Measurements from ENCODE around the gene EPHB3.

Gene EPHB3

GRCh38 chr3:184596233-184596632 is 34.6 kb downstream of the EPHB3 start:
- Histone ChIP-seq H3K4me1 (ENCODE audit: insufficient read depth, low read length) (peaks cover 30% of the 10 kb centered on the region), H3K4me3 (ENCODE audit: low read length) (no peak overlapping the region), H3K9me3 (ENCODE audit: insufficient read depth, low read depth, low read length) (no peaks in the 10 kb centered on the region), H3K27me3 (ENCODE audit: insufficient read depth, low read length) (peaks cover 87% of the 10 kb centered on the region), H3K36me3 (ENCODE audit: insufficient read depth, low read length) (no peaks in the 10 kb centered on the region), H3K9ac (ENCODE audit: low read depth, low read length) (no peak overlapping the region), H3K27ac (ENCODE audit: low read depth, low read length) (no peak overlapping the region)
- WGBS: 88% methylated on average over 5 of the region's 5 CpGs

GRCh38 chr3:184596886-184597575 is 35.4 kb downstream of the EPHB3 start:
- H3K27me3 ChIP-seq (ENCODE audit: insufficient read depth, low read length): peaks cover 89% of the 10 kb centered on the region
- no peak overlapping the region for H3K27ac ChIP-seq (ENCODE audit: low read depth, low read length)
- H3K9ac ChIP-seq (ENCODE audit: low read depth, low read length): no peak overlapping the region
- WGBS: 89% methylated on average over 6 of the region's 6 CpGs
- no peak overlapping the region for H3K4me3 ChIP-seq (ENCODE audit: low read length)
- H3K36me3 ChIP-seq (ENCODE audit: insufficient read depth, low read length): no peaks in the 10 kb centered on the region
- peaks cover 30% of the 10 kb centered on the region for H3K4me1 ChIP-seq (ENCODE audit: insufficient read depth, low read length)
- no peaks in the 10 kb centered on the region for H3K9me3 ChIP-seq (ENCODE audit: insufficient read depth, low read depth, low read length)

- Histone ChIP-seq H3K4me3 (ENCODE audit: low read length) (no peak overlapping the region), H3K4me1 (ENCODE audit: insufficient read depth, low read length) (peaks cover 29% of the 10 kb centered on the region), H3K36me3 (ENCODE audit: insufficient read depth, low read length) (no peaks in the 10 kb centered on the region), H3K9me3 (ENCODE audit: insufficient read depth, low read depth, low read length) (no peaks in the 10 kb centered on the region), H3K27me3 (ENCODE audit: insufficient read depth, low read length) (peaks cover 89% of the 10 kb centered on the region), H3K9ac (ENCODE audit: low read depth, low read length) (no peak overlapping the region), H3K27ac (ENCODE audit: low read depth, low read length) (no peak overlapping the region)
- 89% methylated on average over 20 of the region's 20 CpGs for WGBS
These were observed 36.4 kb downstream of the EPHB3 start for GRCh38 chr3:184597829-184598573.

- H3K9ac ChIP-seq (ENCODE audit: low read depth, low read length): no peak overlapping the region
- H3K9me3 ChIP-seq (ENCODE audit: insufficient read depth, low read depth, low read length): no peaks in the 10 kb centered on the region
- H3K4me1 ChIP-seq (ENCODE audit: insufficient read depth, low read length): peaks cover 30% of the 10 kb centered on the region
- no peaks in the 10 kb centered on the region for H3K36me3 ChIP-seq (ENCODE audit: insufficient read depth, low read length)
- H3K27ac ChIP-seq (ENCODE audit: low read depth, low read length): no peak overlapping the region
- peaks cover 89% of the 10 kb centered on the region for H3K27me3 ChIP-seq (ENCODE audit: insufficient read depth, low read length)
- H3K4me3 ChIP-seq (ENCODE audit: low read length): no peak overlapping the region
- WGBS: 87% methylated on average over 7 of the region's 7 CpGs
These were observed 37.0 kb downstream of the EPHB3 start for GRCh38 chr3:184598574-184598927.

- no peak overlapping the region for H3K4me3 ChIP-seq (ENCODE audit: low read length)
- H3K36me3 ChIP-seq (ENCODE audit: insufficient read depth, low read length): no peaks in the 10 kb centered on the region
- H3K4me1 ChIP-seq (ENCODE audit: insufficient read depth, low read length): peaks cover 29% of the 10 kb centered on the region
- no peak overlapping the region for H3K9ac ChIP-seq (ENCODE audit: low read depth, low read length)
- no peak overlapping the region for H3K27ac ChIP-seq (ENCODE audit: low read depth, low read length)
- H3K27me3 ChIP-seq (ENCODE audit: insufficient read depth, low read length): peaks cover 89% of the 10 kb centered on the region
- WGBS: 91% methylated on average over 3 of the region's 3 CpGs
- H3K9me3 ChIP-seq (ENCODE audit: insufficient read depth, low read depth, low read length): no peaks in the 10 kb centered on the region
These were observed 37.6 kb downstream of the EPHB3 start for GRCh38 chr3:184599143-184599542.

- Histone ChIP-seq H3K9ac (ENCODE audit: low read depth, low read length) (no peak overlapping the region), H3K36me3 (ENCODE audit: insufficient read depth, low read length) (no peaks in the 10 kb centered on the region), H3K9me3 (ENCODE audit: insufficient read depth, low read depth, low read length) (no peaks in the 10 kb centered on the region), H3K27ac (ENCODE audit: low read depth, low read length) (no peak overlapping the region), H3K27me3 (ENCODE audit: insufficient read depth, low read length) (peaks cover 100% of the 10 kb centered on the region), H3K4me1 (ENCODE audit: insufficient read depth, low read length) (peaks cover 26% of the 10 kb centered on the region), H3K4me3 (ENCODE audit: low read length) (peak overlapping the region; percentile 26; the same call in 1 of the 2 replicates)
- WGBS: 49% methylated on average over 9 of the region's 10 CpGs
These were observed 39.2 kb downstream of the EPHB3 start for GRCh38 chr3:184600685-184601377.

GRCh38 chr3:184601576-184602371 is 40.2 kb downstream of the EPHB3 start:
- H3K4me1 ChIP-seq (ENCODE audit: insufficient read depth, low read length): peaks cover 21% of the 10 kb centered on the region
- H3K4me3 ChIP-seq (ENCODE audit: low read length): peak overlapping the region; percentile 45
- H3K9ac ChIP-seq (ENCODE audit: low read depth, low read length): no peak overlapping the region
- no peak overlapping the region for H3K27ac ChIP-seq (ENCODE audit: low read depth, low read length)
- 1% methylated on average over 62 of the region's 63 CpGs for WGBS
- H3K36me3 ChIP-seq (ENCODE audit: insufficient read depth, low read length): no peaks in the 10 kb centered on the region
- H3K9me3 ChIP-seq (ENCODE audit: insufficient read depth, low read depth, low read length): no peaks in the 10 kb centered on the region
- peaks cover 100% of the 10 kb centered on the region for H3K27me3 ChIP-seq (ENCODE audit: insufficient read depth, low read length)

GRCh38 chr3:184602372-184603150 is 41.0 kb downstream of the EPHB3 start:
- H3K27me3 ChIP-seq (ENCODE audit: insufficient read depth, low read length): peaks cover 100% of the 10 kb centered on the region
- WGBS: under 1% methylated on average over 14 of the region's 14 CpGs
- H3K36me3 ChIP-seq (ENCODE audit: insufficient read depth, low read length): no peaks in the 10 kb centered on the region
- peak overlapping the region; percentile 45 for H3K4me3 ChIP-seq (ENCODE audit: low read length)
- H3K9me3 ChIP-seq (ENCODE audit: insufficient read depth, low read depth, low read length): no peaks in the 10 kb centered on the region
- peaks cover 21% of the 10 kb centered on the region for H3K4me1 ChIP-seq (ENCODE audit: insufficient read depth, low read length)
- H3K9ac ChIP-seq (ENCODE audit: low read depth, low read length): no peak overlapping the region
- H3K27ac ChIP-seq (ENCODE audit: low read depth, low read length): no peak overlapping the region

GRCh38 chr3:184603151-184604030 is 41.8 kb downstream of the EPHB3 start:
- peaks cover 100% of the 10 kb centered on the region for H3K27me3 ChIP-seq (ENCODE audit: insufficient read depth, low read length)

More at GRCh38 chr3:184603151-184604030, 41.8 kb downstream of the EPHB3 start:
- peak overlapping the region; percentile 6 for H3K9ac ChIP-seq (ENCODE audit: low read depth, low read length)
- no peaks in the 10 kb centered on the region for H3K36me3 ChIP-seq (ENCODE audit: insufficient read depth, low read length)
- H3K4me3 ChIP-seq (ENCODE audit: low read length): peak overlapping the region; percentile 59
- peaks cover 21% of the 10 kb centered on the region for H3K4me1 ChIP-seq (ENCODE audit: insufficient read depth, low read length)
- H3K9me3 ChIP-seq (ENCODE audit: insufficient read depth, low read depth, low read length): no peaks in the 10 kb centered on the region
- WGBS: 5% methylated on average over 19 of the region's 20 CpGs
- no peak overlapping the region; the same call in 1 of the 2 replicates for H3K27ac ChIP-seq (ENCODE audit: low read depth, low read length)

Measured in HUES64 (cell line).